Measurements from ENCODE around the gene PPM1H. TPM values are rescaled to one million over a fixed set of nuclear protein-coding genes. Genes with fewer than 3 reads are reported as not detected.

PPM1H gene
- polyA plus RNA-seq, 1 of the 3 experiments (the other 2 are of a cell fraction): 0.13 TPM

GRCh38 chr12:62899568-62900390, 35.2 kb downstream of the PPM1H start:
- H3K4me3 ChIP-seq (ENCODE audit: low read depth in 2 of 2, low read length in 1 of 2): no peak overlapping the region
- no peak overlapping the region for H2AFZ ChIP-seq (ENCODE audit: low read depth)

GRCh38 chr12:62898526-62898925, 36.4 kb downstream of the PPM1H start:
- TF ChIP-seq GABPA (IDR thresholded peaks at IDR 0.05; ENCODE audit: low read depth) (no peak), ELF1 (IDR thresholded peaks at IDR 0.05) (no peak), MXI1 (IDR thresholded peaks at IDR 0.05; ENCODE audit: low read depth, low read length) (no peak), JUND (IDR thresholded peaks at IDR 0.05) (no peak), NRF1 (IDR thresholded peaks at IDR 0.05; ENCODE audit: low read depth, low read length) (no peak), FOXM1 (IDR thresholded peaks at IDR 0.05; ENCODE audit: low read depth) (no peak), EP300 (IDR thresholded peaks at IDR 0.05; ENCODE audit: borderline replicate concordance in 1 of 2, low read depth in 1 of 2, low read length in 1 of 2) (no peak), RAD21 (IDR thresholded peaks at IDR 0.05; ENCODE audit: low read length) (no peak), CHD2 (IDR thresholded peaks at IDR 0.05; ENCODE audit: low read length, partially characterized antibody) (no peak), POLR2AphosphoS5 (IDR thresholded peaks at IDR 0.05; ENCODE audit: low read depth, low read length) (no peak), TCF12 (IDR thresholded peaks at IDR 0.05) (no peak), RFX5 (IDR thresholded peaks at IDR 0.05; ENCODE audit: low read length) (no peak), MAX (IDR thresholded peaks at IDR 0.05; ENCODE audit: low read depth) (no peak), TEAD4 (IDR thresholded peaks at IDR 0.05; ENCODE audit: borderline replicate concordance, insufficient read depth) (no peak), EZH2phosphoT487 (IDR thresholded peaks at IDR 0.05; ENCODE audit: borderline replicate concordance, low read depth) (no peak), PBX3 (IDR thresholded peaks at IDR 0.05) (no peak), NFIC (IDR thresholded peaks at IDR 0.05; ENCODE audit: borderline replicate concordance) (no peak), USF2 (IDR thresholded peaks at IDR 0.05; ENCODE audit: borderline replicate concordance, low read depth, low read length) (no peak), TAF1 (IDR thresholded peaks at IDR 0.05; ENCODE audit: borderline replicate concordance, low read depth, low read length) (no peak)
- ChIA-PET CTCF (no interaction called here), POLR2A (no interaction called here)
- H3K36me3 ChIP-seq (replicated peaks in 1 of 2; ENCODE audit: control insufficient read depth in 1 of 2, insufficient read depth in 2 of 2, low read length in 1 of 2): no peaks in the 10 kb centered on the region
- H3K4me2 ChIP-seq: no peak overlapping the region
- H3K79me2 ChIP-seq (ENCODE audit: insufficient read depth): no peaks in the 10 kb centered on the region
- no peaks in the 10 kb centered on the region for H3K4me1 ChIP-seq (ENCODE audit: control insufficient read depth in 1 of 2, insufficient read depth in 2 of 2, low read depth in 1 of 2, low read length in 1 of 2)
- H2AFZ ChIP-seq (ENCODE audit: low read depth): no peak overlapping the region
- H3K4me3 ChIP-seq (ENCODE audit: low read depth in 2 of 2, low read length in 1 of 2): no peak overlapping the region
- H3K9ac ChIP-seq: no peak overlapping the region
- no peaks in the 10 kb centered on the region for H4K20me1 ChIP-seq (ENCODE audit: insufficient read depth)
- no peaks in the 10 kb centered on the region for H3F3A ChIP-seq (replicated peaks; ENCODE audit: insufficient read depth)
- no peaks in the 10 kb centered on the region for H3K9me2 ChIP-seq
- DNase-seq: no peak
- no peaks in the 10 kb centered on the region for H3K27me3 ChIP-seq (ENCODE audit: insufficient read depth)
- WGBS (ENCODE audit: low lambda C conversion rate): 15% methylated on average over 2 of the region's 2 CpGs
- no peaks in the 10 kb centered on the region for H3K9me3 ChIP-seq
- no peak overlapping the region for H3K27ac ChIP-seq (ENCODE audit: low read depth in 2 of 2, low read length in 1 of 2)

More at GRCh38 chr12:62899568-62900390, 35.2 kb downstream of the PPM1H start:
- Histone ChIP-seq H3K27ac (ENCODE audit: low read depth in 2 of 2, low read length in 1 of 2) (no peak overlapping the region), H3K9me2 (no peaks in the 10 kb centered on the region), H3F3A (replicated peaks; ENCODE audit: insufficient read depth) (no peaks in the 10 kb centered on the region), H3K4me2 (no peak overlapping the region), H3K4me1 (ENCODE audit: control insufficient read depth in 1 of 2, insufficient read depth in 2 of 2, low read depth in 1 of 2, low read length in 1 of 2) (no peaks in the 10 kb centered on the region), H3K36me3 (replicated peaks in 1 of 2; ENCODE audit: control insufficient read depth in 1 of 2, insufficient read depth in 2 of 2, low read length in 1 of 2) (no peaks in the 10 kb centered on the region), H3K27me3 (ENCODE audit: insufficient read depth) (peaks cover 5% of the 10 kb centered on the region; the same call in 1 of the 2 replicates), H3K9me3 (no peaks in the 10 kb centered on the region), H4K20me1 (ENCODE audit: insufficient read depth) (no peaks in the 10 kb centered on the region), H3K79me2 (ENCODE audit: insufficient read depth) (no peaks in the 10 kb centered on the region), H3K9ac (no peak overlapping the region)
- WGBS (ENCODE audit: low lambda C conversion rate): 20% methylated on average over 7 of the region's 7 CpGs
- no peak for TF ChIP-seq USF2 (IDR thresholded peaks at IDR 0.05; ENCODE audit: borderline replicate concordance, low read depth, low read length)
- TF ChIP-seq EP300 (IDR thresholded peaks at IDR 0.05; ENCODE audit: borderline replicate concordance in 1 of 2, low read depth in 1 of 2, low read length in 1 of 2): no peak
- TF ChIP-seq YY1 (IDR thresholded peaks at IDR 0.05; ENCODE audit: low read depth): no peak
- TF ChIP-seq MEF2A (IDR thresholded peaks at IDR 0.05; ENCODE audit: borderline replicate concordance, low read depth): no peak
- DNase-seq: no peak
- ChIA-PET CTCF (no interaction called here), POLR2A (no interaction called here)
